Liver (tissue), 9 donors: Measurements from ENCODE around the gene TVP23A. TPM values are rescaled to one million over a fixed set of nuclear protein-coding genes. Genes with fewer than 3 reads are reported as not detected.

Source experiments
- DNase-seq: peaks from one replicate; pipeline ENCODE4 v3.0.0-alpha.2; 2017; ENCODE audit warnings: low spot score
- H3K27ac ChIP-seq, 2 donors: one replicate each; pipeline ENCODE4 v1.7.0; 2013; ENCODE audit warnings: inconsistent platforms in 2 of 2, low read length in 2 of 2, control low read depth in 1 of 2, low read depth in 1 of 2, mild to moderate bottlenecking in 1 of 2
- H3K27me3 ChIP-seq, 4 donors: one replicate each; pipeline versions ENCODE4 v1.6.1 to v1.7.0; 2013; ENCODE audit warnings: low read length in 3 of 4, inconsistent platforms in 1 of 4, mild to moderate bottlenecking in 1 of 4, moderate library complexity in 1 of 4; ENCODE audit not compliant: control insufficient read depth in 4 of 4, insufficient read depth in 4 of 4
- H3K36me3 ChIP-seq, 4 donors: one replicate each; pipeline versions ENCODE4 v1.6.1 to v1.7.0; 2013; ENCODE audit warnings: low read length in 3 of 4, mild to moderate bottlenecking in 3 of 4, low read depth in 1 of 4, moderate library complexity in 1 of 4; ENCODE audit not compliant: control insufficient read depth in 4 of 4, insufficient read depth in 3 of 4
- H3K4me1 ChIP-seq, 4 donors: one replicate each; pipeline versions ENCODE4 v1.6.1 to v1.7.0; 2013; ENCODE audit warnings: low read length in 3 of 4, mild to moderate bottlenecking in 3 of 4, moderate library complexity in 1 of 4; ENCODE audit not compliant: control insufficient read depth in 4 of 4, insufficient read depth in 4 of 4
- H3K4me3 ChIP-seq, 3 donors: one replicate each; pipeline versions ENCODE4 v1.6.1 to v1.7.0; 2013; ENCODE audit warnings: low read length in 3 of 3, control low read depth in 1 of 3, low read depth in 1 of 3, mild to moderate bottlenecking in 1 of 3
- H3K9ac ChIP-seq, 2 donors: one replicate each; pipeline ENCODE4 v1.7.0; 2013; ENCODE audit warnings: low read length in 2 of 2, mild to moderate bottlenecking in 2 of 2, moderate library complexity in 2 of 2, control low read depth in 1 of 2, low read depth in 1 of 2
- H3K9me3 ChIP-seq, 4 donors: one replicate each; pipeline versions ENCODE4 v1.6.1 to v1.7.0; 2013; ENCODE audit warnings: low read length in 3 of 4; ENCODE audit not compliant: control insufficient read depth in 4 of 4
- ATF3 ChIP-seq: IDR thresholded peaks from 2 replicates; pipeline ENCODE4 v1.6.1; 2016; ENCODE audit warnings: antibody characterized with exemption
- EGR1 ChIP-seq, 2 donors: IDR thresholded peaks; 2 replicates each; pipeline ENCODE4 v1.6.1; 2016 to 2018; ENCODE audit warnings: antibody characterized with exemption in 2 of 2, low read depth in 2 of 2
- FOXA1 ChIP-seq: IDR thresholded peaks from 2 replicates; pipeline ENCODE4 v1.6.1; 2016; ENCODE audit warnings: antibody characterized with exemption
- FOXA2 ChIP-seq: IDR thresholded peaks from 2 replicates; pipeline ENCODE4 v1.6.1; 2016; ENCODE audit warnings: antibody characterized with exemption
- HNF4A ChIP-seq, 2 donors: conservative IDR thresholded peaks; 2 replicates each; pipeline ENCODE4 v1.6.1; 2016; ENCODE audit warnings: antibody characterized with exemption in 2 of 2, mild to moderate bottlenecking in 2 of 2
- HNF4G ChIP-seq: IDR thresholded peaks from 2 replicates; pipeline ENCODE4 v1.6.1; 2016; ENCODE audit warnings: antibody characterized with exemption
- JUND ChIP-seq, 2 donors: IDR thresholded peaks; 2 replicates each; pipeline ENCODE4 v1.6.1; 2016; ENCODE audit warnings: antibody characterized with exemption in 2 of 2
- NR2F2 ChIP-seq: IDR thresholded peaks from 2 replicates; pipeline ENCODE4 v1.6.1; 2016; ENCODE audit warnings: antibody characterized with exemption
- RAD21 ChIP-seq, 2 donors: IDR thresholded peaks; 2 replicates each; pipeline ENCODE4 v1.6.1; 2016; ENCODE audit warnings: antibody characterized with exemption in 2 of 2, mild to moderate bottlenecking in 2 of 2
- REST ChIP-seq: IDR thresholded peaks from 2 replicates; pipeline ENCODE4 v1.6.1; 2016; ENCODE audit warnings: antibody characterized with exemption, mild to moderate bottlenecking
- RXRA ChIP-seq, 2 donors: IDR thresholded peaks; 2 replicates each; pipeline ENCODE4 v1.6.1; 2017 to 2018; ENCODE audit warnings: antibody characterized with exemption in 2 of 2, mild to moderate bottlenecking in 1 of 2
- SP1 ChIP-seq: IDR thresholded peaks from 2 replicates; pipeline ENCODE4 v1.6.1; 2018; ENCODE audit warnings: antibody characterized with exemption, mild to moderate bottlenecking
- TAF1 ChIP-seq: conservative IDR thresholded peaks from 2 replicates; pipeline ENCODE4 v1.6.1; 2016; ENCODE audit warnings: antibody characterized with exemption, mild to moderate bottlenecking
- YY1 ChIP-seq: IDR thresholded peaks from 2 replicates; pipeline ENCODE4 v1.6.1; 2016; ENCODE audit warnings: antibody characterized with exemption, mild to moderate bottlenecking
- ZBTB33 ChIP-seq: IDR thresholded peaks from 2 replicates; pipeline ENCODE4 v1.6.1; 2016; ENCODE audit warnings: antibody characterized with exemption
- WGBS: extraction: QIAGEN DNeasy Blood & Tissue Kit; methylation state at CpG from one replicate; pipeline ENCODE4 v1.1.7; 2013; 5-methylcytosine and 5-hydroxymethylcytosine counted together
- polyA plus RNA-seq, 2 donors: library from polyadenylated mRNA; stranded (reverse) in 1 of 2; unstranded in 1 of 2; fragments of 200-250 nt in 1 of 2; fragments of >200 nt in 1 of 2; fragmentation: Nextera tagmentation in 1 of 2; extraction: Ambion mirVana in 1 of 2; gene quantifications; one replicate each; pipeline versions ENCODE4 v1.2.1 to v1.2.3, GENCODE V29; 2013 to 2015
- total RNA-seq, 2 donors: library from RNA; depleted of rRNA; stranded (reverse); fragments of >200 nt; gene quantifications; one replicate each; pipeline ENCODE4 v1.2.3, GENCODE V29; 2014
- TF ChIP-seq, protein P1 (sequence below): IDR thresholded peaks from 2 replicates; pipeline ENCODE4 v1.6.1; 2016; ENCODE audit warnings: antibody characterized with exemption
- donor health status: healthy.
- donor health status: healthy.
- donor health status: healthy.
- donor health status: healthy.
- donor health status: healthy.

Gene TVP23A
- total and polyA plus RNA-seq, 4 donors: 0.09 to 0.32 (median 0.09) TPM; not detected in 1

GRCh38 chr16:10859658-10860057, 41.1 kb upstream of the TVP23A start:
- 85% methylated on average over 6 of the region's 6 CpGs for WGBS
- H3K9me3 ChIP-seq: no peaks in the 10 kb centered on the region
- no peak overlapping the region for H3K4me3 ChIP-seq
- no peak for TF ChIP-seq HNF4G
- H3K27ac ChIP-seq: no peak overlapping the region
- H3K4me1 ChIP-seq: peaks cover 0 to 4% (median 0%) of the 10 kb centered on the region in 4 donors
- no peak for DNase-seq
- H3K36me3 ChIP-seq: no peaks in the 10 kb centered on the region
- no peaks in the 10 kb centered on the region for H3K27me3 ChIP-seq
- H3K9ac ChIP-seq: no peak overlapping the region

GRCh38 chr16:10859020-10859419, 40.4 kb upstream of the TVP23A start:
- no peak for DNase-seq
- peaks cover 0 to 4% (median 0%) of the 10 kb centered on the region in 4 donors for H3K4me1 ChIP-seq
- H3K36me3 ChIP-seq: no peaks in the 10 kb centered on the region
- H3K27me3 ChIP-seq: no peaks in the 10 kb centered on the region
- WGBS: 68% methylated on average over 2 of the region's 2 CpGs
- no peak overlapping the region for H3K27ac ChIP-seq
- H3K4me3 ChIP-seq: no peak overlapping the region
- no peak overlapping the region for H3K9ac ChIP-seq
- TF ChIP-seq EGR1 (IDR thresholded peaks at IDR 0.05; ENCODE audit: low read depth in 2 of 2) (no peak), FOXA1 (no peak), NR2F2 (no peak), HNF4G (no peak), HNF4A (conservative IDR thresholded peaks at IDR 0.05) (no peak), JUND (IDR thresholded peaks at IDR 0.05) (no peak), RXRA (IDR thresholded peaks at IDR 0.05) (no peak), ATF3 (no peak), TAF1 (no peak)
- TF ChIP-seq, protein P1, sequence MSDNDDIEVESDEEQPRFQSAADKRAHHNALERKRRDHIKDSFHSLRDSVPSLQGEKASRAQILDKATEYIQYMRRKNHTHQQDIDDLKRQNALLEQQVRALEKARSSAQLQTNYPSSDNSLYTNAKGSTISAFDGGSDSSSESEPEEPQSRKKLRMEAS: no peak
- H3K9me3 ChIP-seq: no peaks in the 10 kb centered on the region

GRCh38 chr16:10858203-10858602, 39.6 kb upstream of the TVP23A start:
- 87% methylated on average over 1 of the region's 1 CpG for WGBS
- Histone ChIP-seq H3K27ac (no peak overlapping the region), H3K9me3 (no peaks in the 10 kb centered on the region), H3K9ac (no peak overlapping the region), H3K4me1 (peaks cover 0 to 4% (median 0%) of the 10 kb centered on the region in 4 donors), H3K36me3 (no peaks in the 10 kb centered on the region), H3K4me3 (no peak overlapping the region), H3K27me3 (no peaks in the 10 kb centered on the region)
- DNase-seq: no peak
- TF ChIP-seq ZBTB33 (no peak), JUND (IDR thresholded peaks at IDR 0.05) (no peak), RXRA (IDR thresholded peaks at IDR 0.05) (no peak), FOXA2 (no peak), HNF4A (conservative IDR thresholded peaks at IDR 0.05) (no peak), NR2F2 (no peak)

DNA sequence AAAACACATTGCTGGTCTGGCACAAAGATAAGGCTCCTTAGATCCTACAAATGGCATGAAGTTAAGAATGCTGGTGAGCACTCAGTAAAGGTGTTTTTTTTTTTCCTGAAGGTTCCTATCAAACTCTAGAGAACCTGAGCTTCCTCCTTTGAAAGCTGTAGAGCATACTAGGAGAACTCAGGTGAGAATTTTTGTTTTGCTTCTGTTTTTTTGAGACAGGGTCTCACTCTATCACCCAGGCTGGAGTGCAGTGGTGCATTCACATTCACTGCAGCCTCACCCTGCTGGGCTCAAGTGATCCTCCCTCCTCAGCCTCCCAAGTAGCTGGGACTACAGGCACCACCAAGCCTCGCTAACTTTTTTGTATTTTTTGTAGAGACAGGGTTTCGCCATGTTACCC, 37.4 kb upstream of the TVP23A start:
- WGBS: 96% methylated on average over 2 of the region's 2 CpGs
- H3K36me3 ChIP-seq: no peaks in the 10 kb centered on the region
- no peaks in the 10 kb centered on the region for H3K27me3 ChIP-seq
- no peak overlapping the region for H3K4me3 ChIP-seq
- H3K27ac ChIP-seq: no peak overlapping the region
- H3K9me3 ChIP-seq: no peaks in the 10 kb centered on the region
- no peaks in the 10 kb centered on the region for H3K4me1 ChIP-seq
- no peak for DNase-seq
- H3K9ac ChIP-seq: no peak overlapping the region
- TF ChIP-seq RXRA (IDR thresholded peaks at IDR 0.05): no peak
- TF ChIP-seq TAF1: no peak
- no peak for TF ChIP-seq ZBTB33
- no peak for TF ChIP-seq FOXA1
- no peak for TF ChIP-seq EGR1 (IDR thresholded peaks at IDR 0.05; ENCODE audit: low read depth in 2 of 2)
- no peak for TF ChIP-seq HNF4A (conservative IDR thresholded peaks at IDR 0.05)
- TF ChIP-seq FOXA2: no peak
- TF ChIP-seq YY1: no peak
- TF ChIP-seq JUND (IDR thresholded peaks at IDR 0.05): no peak
- no peak for TF ChIP-seq REST
- no peak for TF ChIP-seq RAD21 (IDR thresholded peaks at IDR 0.05)
- TF ChIP-seq SP1: no peak
